Measurements from ENCODE around the gene PASK.
"Not testable (repeated sequence)": the region's sequence is repeated elsewhere in the genome, so short reads cannot be mapped to it uniquely, and the experiment has no call there.

PASK gene

DNA sequence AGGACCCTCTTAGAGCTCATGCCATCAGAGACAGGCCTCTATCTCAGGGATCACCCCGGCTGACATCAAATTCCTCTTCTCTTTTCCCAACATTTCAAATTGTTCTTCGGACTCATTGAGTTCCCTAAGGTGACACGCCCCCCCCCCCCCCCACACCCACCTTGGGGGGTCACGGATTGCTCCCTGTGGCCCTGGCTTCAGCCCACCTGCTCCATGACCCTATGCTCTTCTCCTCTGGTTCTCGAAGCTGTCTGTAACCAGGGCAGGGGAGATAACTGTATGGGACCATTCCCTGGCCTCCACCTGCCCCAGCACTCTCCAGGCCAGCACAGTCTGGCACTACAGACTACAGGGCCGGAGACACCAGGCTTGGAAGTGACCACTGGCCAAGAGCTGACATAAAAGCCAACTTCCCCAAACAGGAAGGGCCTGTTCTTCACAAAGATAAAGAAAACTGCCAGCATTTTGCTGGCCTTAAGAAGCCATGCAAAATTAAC lies 54.3 kb downstream of the PASK start:
- Mint-ChIP-seq H3K9me3 (no peaks in the 10 kb centered on the region), H3K27me3 (ENCODE audit: low read depth) (no peaks in the 10 kb centered on the region), H3K4me1 (peaks cover 8% of the 10 kb centered on the region), H3K4me3 (no peak overlapping the region), H3K27ac (peak overlapping the region in 1 of 3 experiments; percentile 72), H3K36me3 (ENCODE audit: low read depth) (peaks cover 67% of the 10 kb centered on the region)
- no peak for TF ChIP-seq CTCF (IDR thresholded peaks at IDR 0.05; ENCODE audit: unreplicated experiment in 3 of 3)

DNA sequence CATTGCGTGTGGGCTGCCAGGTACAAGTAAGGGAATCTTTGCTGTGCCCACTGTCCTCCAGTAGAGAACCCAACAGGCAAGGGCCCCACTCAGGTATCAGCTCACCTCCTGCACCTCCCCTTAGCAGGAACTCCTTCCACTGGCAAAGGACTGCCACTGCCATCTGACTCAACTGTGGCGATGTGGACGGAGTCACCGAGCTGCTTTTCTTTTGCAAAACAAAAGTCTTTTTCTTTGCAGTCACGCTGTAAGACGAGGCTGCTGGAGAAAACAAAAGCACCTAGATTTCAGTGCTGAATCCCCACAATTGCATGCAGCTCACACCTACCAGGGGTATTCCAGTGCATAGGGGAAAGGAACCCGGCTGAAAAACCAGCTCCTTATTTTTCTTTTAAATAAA lies 55.1 kb downstream of the PASK start:
- Mint-ChIP-seq H3K27ac (peak overlapping the region in 2 of 3 experiments; percentile 66 to 70), H3K4me1 (peaks cover 5% of the 10 kb centered on the region), H3K9me3 (no peaks in the 10 kb centered on the region), H3K4me3 (no peak overlapping the region), H3K27me3 (ENCODE audit: low read depth) (no peaks in the 10 kb centered on the region), H3K36me3 (ENCODE audit: low read depth) (peaks cover 64% of the 10 kb centered on the region)
- TF ChIP-seq CTCF (IDR thresholded peaks at IDR 0.05; ENCODE audit: unreplicated experiment in 3 of 3), result no peak

DNA sequence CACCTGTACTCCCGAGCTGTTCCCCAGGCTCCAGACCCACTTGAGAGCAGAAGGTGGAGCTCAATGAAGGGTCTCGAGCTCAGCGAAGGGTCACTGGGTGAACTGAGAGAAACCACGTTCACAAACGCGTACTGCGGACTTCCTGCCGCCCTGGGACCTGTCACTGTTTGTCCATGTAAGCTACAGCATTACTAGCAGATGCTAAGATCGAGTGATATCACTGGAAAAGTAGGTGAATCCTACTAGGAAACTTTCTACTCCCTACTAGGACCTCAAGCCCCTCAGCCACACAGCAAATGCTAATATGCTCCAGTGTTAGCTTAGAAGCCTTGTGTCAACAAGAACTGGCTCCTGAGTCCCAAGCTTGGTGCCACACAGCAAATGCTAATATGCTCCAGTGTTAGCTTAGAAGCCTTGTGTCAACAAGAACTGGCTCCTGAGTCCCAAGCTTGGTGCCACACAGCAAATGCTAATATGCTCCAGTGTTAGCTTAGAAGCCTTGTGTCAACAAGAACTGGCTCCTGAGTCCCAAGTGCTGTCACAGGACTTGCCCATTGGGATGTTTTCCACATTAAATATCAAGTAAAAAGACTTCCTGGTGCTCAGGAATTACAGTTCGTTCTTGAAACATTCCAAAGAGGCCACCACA lies 56.0 kb downstream of the PASK start:
- H3K4me3 Mint-ChIP-seq; H3K27me3 Mint-ChIP-seq (ENCODE audit: low read depth); H3K9me3 Mint-ChIP-seq; H3K4me1 Mint-ChIP-seq: not testable (repeated sequence)
- peaks cover 67% of the 10 kb centered on the region for H3K36me3 Mint-ChIP-seq (ENCODE audit: low read depth)
- H3K27ac Mint-ChIP-seq, result peak overlapping the region; percentile 75 to 92 (median 86)

GRCh38 chr2:241092677-241093076 lies 56.6 kb downstream of the PASK start:
- H3K27ac Mint-ChIP-seq, result peak overlapping the region; percentile 75 to 92 (median 86)
- H3K36me3 Mint-ChIP-seq (ENCODE audit: low read depth), result peaks cover 71% of the 10 kb centered on the region
- no peak overlapping the region for H3K4me3 Mint-ChIP-seq
- H3K4me1 Mint-ChIP-seq, result peaks cover 5% of the 10 kb centered on the region
- no peaks in the 10 kb centered on the region for H3K27me3 Mint-ChIP-seq (ENCODE audit: low read depth)
- TF ChIP-seq CTCF (IDR thresholded peaks at IDR 0.05; ENCODE audit: unreplicated experiment in 3 of 3), result no peak
- no peaks in the 10 kb centered on the region for H3K9me3 Mint-ChIP-seq

GRCh38 chr2:241091734-241092445 lies 57.4 kb downstream of the PASK start:
- Mint-ChIP-seq H3K4me3 (no peak overlapping the region), H3K4me1 (peaks cover 5% of the 10 kb centered on the region), H3K27me3 (ENCODE audit: low read depth) (no peaks in the 10 kb centered on the region), H3K9me3 (no peaks in the 10 kb centered on the region), H3K27ac (peak overlapping the region in 1 of 3 experiments; percentile 68), H3K36me3 (ENCODE audit: low read depth) (peaks cover 71% of the 10 kb centered on the region)
- TF ChIP-seq CTCF (IDR thresholded peaks at IDR 0.05; ENCODE audit: unreplicated experiment in 3 of 3), result no peak

DNA sequence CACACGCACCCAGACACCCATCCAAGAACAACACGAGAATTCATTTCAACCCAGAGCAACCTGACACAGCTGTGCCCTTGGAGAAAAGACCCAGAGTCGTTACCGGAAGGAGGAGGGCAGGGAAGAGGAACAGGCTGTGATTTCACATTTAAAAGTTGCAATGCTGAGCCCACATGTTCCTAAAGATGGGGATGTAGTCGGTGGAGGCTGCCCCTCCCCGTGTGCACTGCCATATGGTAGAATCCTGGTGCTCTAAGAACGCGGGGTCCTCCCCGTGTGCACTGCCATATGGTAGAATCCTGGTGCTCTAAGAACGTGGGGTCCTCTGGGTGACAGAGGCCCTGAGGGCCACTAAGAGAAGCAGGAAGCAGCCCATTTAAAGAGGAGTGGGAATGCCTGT lies 58.1 kb downstream of the PASK start:
- no peak for TF ChIP-seq CTCF (IDR thresholded peaks at IDR 0.05; ENCODE audit: unreplicated experiment in 3 of 3)
- peaks cover 73% of the 10 kb centered on the region for H3K36me3 Mint-ChIP-seq (ENCODE audit: low read depth)
- peaks cover 3% of the 10 kb centered on the region for H3K9me3 Mint-ChIP-seq
- no peak overlapping the region for H3K4me3 Mint-ChIP-seq
- peak overlapping the region; percentile 16 to 68 (median 24) for H3K27ac Mint-ChIP-seq
- peaks cover 5% of the 10 kb centered on the region for H3K4me1 Mint-ChIP-seq
- H3K27me3 Mint-ChIP-seq (ENCODE audit: low read depth), result no peaks in the 10 kb centered on the region

Data from nephron (organoid).